SK-N-MC (cell line): Measurements from ENCODE around the gene RIT2.

ENCODE experiments used
- DNase-seq: peaks from one replicate; pipeline ENCODE4 v3.0.0-alpha.2; 2011; ENCODE audit warnings: low read depth, low spot score
- H3K27ac ChIP-seq: fragments of 200-600 bp; sonication (generic); 2 replicates; pipeline ENCODE4 v1.5.1; 2016; ENCODE audit warnings: mixed run types
- H3K36me3 ChIP-seq: fragments of 200-600 bp; sonication (generic); 2 replicates; pipeline ENCODE4 v1.6.1; 2017; ENCODE audit warnings: antibody characterized with exemption, low read length, mixed read lengths; ENCODE audit not compliant: insufficient read depth
- H3K4me3 ChIP-seq: fragments of 200-600 bp; sonication (generic); 2 replicates; pipeline ENCODE4 v1.5.1; 2016
- H3K9ac ChIP-seq: fragments of 200-600 bp; sonication (generic); 2 replicates; pipeline ENCODE4 v1.8.0; 2017; ENCODE audit warnings: mixed run types, mixed read lengths; ENCODE audit not compliant: insufficient read length
- H3K9me3 ChIP-seq: fragments of 200-600 bp; sonication (generic); 2 replicates; pipeline ENCODE4 v1.6.1; 2017; ENCODE audit warnings: low read depth, mild to moderate bottlenecking, antibody characterized with exemption, low read length, moderate library complexity, mixed read lengths
- EZH2 ChIP-seq: fragments of 200-600 bp; sonication (generic); IDR thresholded peaks from one replicate; pipeline ENCODE4 v1.6.1; 2017; ENCODE audit warnings: antibody characterized with exemption
- FOXP2 ChIP-seq: optimal IDR thresholded peaks from 2 replicates; pipeline ENCODE3; 2011; ENCODE audit warnings: mild to moderate bottlenecking, moderate library complexity; ENCODE audit not compliant: insufficient read depth; ENCODE audit errors: extremely low read length, control extremely low read depth
- POLR2AphosphoS5 ChIP-seq: IDR thresholded peaks from 2 replicates; pipeline ENCODE4 v1.6.1; 2012; ENCODE audit warnings: mild to moderate bottlenecking, low read depth, low read length, borderline replicate concordance

RIT2 gene

GRCh38 chr18:42996824-42997223 is 118.7 kb downstream of the RIT2 start:
- H3K9me3 ChIP-seq, result no peaks in the 10 kb centered on the region
- no peak overlapping the region for H3K4me3 ChIP-seq
- no peaks in the 10 kb centered on the region for H3K36me3 ChIP-seq
- H3K9ac ChIP-seq, result no peak overlapping the region
- DNase-seq, result no peak
- TF ChIP-seq FOXP2, result no peak
- no peak for TF ChIP-seq POLR2AphosphoS5
- no peak for TF ChIP-seq EZH2
- H3K27ac ChIP-seq, result no peak overlapping the region

DNA sequence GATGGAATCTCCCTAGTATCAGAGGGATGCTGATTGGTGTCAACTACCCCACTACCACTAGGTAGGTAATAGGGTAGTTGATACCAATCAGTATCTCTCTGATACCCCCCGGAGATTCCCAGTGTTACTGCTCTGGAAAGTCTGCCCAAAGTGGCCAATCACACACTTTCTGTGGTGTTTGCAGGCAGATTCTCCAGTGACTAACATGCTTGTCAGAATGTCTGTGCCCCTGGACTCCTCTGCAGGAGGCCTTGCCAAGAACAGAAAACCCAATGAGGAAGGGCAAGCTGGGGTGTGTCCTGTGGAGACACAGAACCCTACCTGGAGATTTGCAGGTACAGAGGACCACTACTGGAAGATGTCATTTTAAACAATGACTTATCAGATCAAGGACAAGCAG is 135.1 kb downstream of the RIT2 start:
- Histone ChIP-seq H3K27ac (no peak overlapping the region), H3K9ac (no peak overlapping the region), H3K4me3 (no peak overlapping the region), H3K36me3 (no peaks in the 10 kb centered on the region), H3K9me3 (no peaks in the 10 kb centered on the region)
- TF ChIP-seq POLR2AphosphoS5, result no peak
- TF ChIP-seq EZH2, result no peak
- no peak for TF ChIP-seq FOXP2
- no peak for DNase-seq

DNA sequence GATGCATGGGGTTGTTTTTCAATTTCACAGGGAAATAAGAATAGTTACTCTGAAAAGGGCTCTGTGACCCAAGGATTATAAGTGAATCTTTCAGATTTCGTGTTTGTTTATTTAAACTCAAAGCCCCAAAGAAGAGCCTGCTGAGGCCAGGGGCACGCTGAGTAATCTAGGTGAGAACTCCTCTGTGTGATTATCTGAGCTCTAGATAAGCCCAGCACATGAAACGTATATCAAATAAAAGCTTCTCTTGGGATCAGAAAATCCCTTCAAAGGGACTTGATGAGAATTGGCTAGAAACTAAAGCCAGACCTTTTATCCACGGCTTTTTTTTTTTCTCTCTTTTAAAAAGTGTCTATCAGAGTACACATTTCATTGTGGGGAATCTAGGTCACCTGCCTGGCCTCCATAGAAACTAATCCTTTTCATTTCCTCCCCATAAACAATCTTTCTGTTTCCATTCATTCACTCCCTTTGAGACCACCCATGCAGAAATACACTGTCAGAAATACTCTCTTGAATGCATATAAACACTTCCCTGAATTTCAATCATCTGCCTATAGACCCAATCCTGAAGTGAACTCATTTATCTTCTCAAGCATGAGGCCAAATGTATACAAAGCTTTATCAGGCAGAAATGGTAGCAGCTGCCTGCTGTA is 137.4 kb downstream of the RIT2 start:
- no peak overlapping the region for H3K27ac ChIP-seq
- no peak for DNase-seq
- no peak overlapping the region for H3K4me3 ChIP-seq
- TF ChIP-seq EZH2 (no peak), POLR2AphosphoS5 (no peak), FOXP2 (no peak)
- no peaks in the 10 kb centered on the region for H3K36me3 ChIP-seq
- no peak overlapping the region for H3K9ac ChIP-seq
- H3K9me3 ChIP-seq, result no peaks in the 10 kb centered on the region

GRCh38 chr18:42976869-42977590 is 138.5 kb downstream of the RIT2 start:
- H3K36me3 ChIP-seq, result no peaks in the 10 kb centered on the region
- no peak for DNase-seq
- H3K9me3 ChIP-seq, result no peaks in the 10 kb centered on the region
- TF ChIP-seq FOXP2, result no peak
- H3K27ac ChIP-seq, result no peak overlapping the region
- H3K9ac ChIP-seq, result no peak overlapping the region
- no peak overlapping the region for H3K4me3 ChIP-seq

DNA sequence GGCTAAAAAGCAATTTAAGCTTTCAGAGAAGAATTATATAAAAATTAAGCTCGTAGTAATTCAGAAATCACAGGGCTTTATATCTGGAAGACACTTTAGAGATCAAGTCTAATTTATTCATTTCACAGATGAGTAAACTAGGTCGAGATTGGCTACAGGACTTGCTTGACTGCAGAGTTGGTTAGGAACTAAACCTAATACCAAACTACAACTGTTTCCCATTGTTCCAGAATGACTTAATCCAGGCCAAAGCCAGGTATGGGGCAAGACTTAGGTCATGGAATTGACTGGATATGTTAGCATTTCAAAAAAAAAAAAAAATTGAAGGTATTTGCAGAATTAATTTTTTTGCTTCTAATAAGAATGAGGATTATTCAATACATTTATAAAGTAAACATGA is 146.1 kb downstream of the RIT2 start:
- H3K4me3 ChIP-seq, result no peak overlapping the region
- H3K9ac ChIP-seq, result no peak overlapping the region
- no peak for DNase-seq
- H3K27ac ChIP-seq, result no peak overlapping the region
- H3K36me3 ChIP-seq, result no peaks in the 10 kb centered on the region
- TF ChIP-seq FOXP2, result no peak
- no peak for TF ChIP-seq EZH2
- no peak for TF ChIP-seq POLR2AphosphoS5
- H3K9me3 ChIP-seq, result no peaks in the 10 kb centered on the region

GRCh38 chr18:42961298-42961697 is 154.2 kb downstream of the RIT2 start:
- Histone ChIP-seq H3K36me3 (no peaks in the 10 kb centered on the region), H3K27ac (no peak overlapping the region), H3K4me3 (no peak overlapping the region), H3K9ac (no peak overlapping the region), H3K9me3 (no peaks in the 10 kb centered on the region)
- TF ChIP-seq EZH2 (no peak), FOXP2 (no peak), POLR2AphosphoS5 (no peak)
- no peak for DNase-seq

DNA sequence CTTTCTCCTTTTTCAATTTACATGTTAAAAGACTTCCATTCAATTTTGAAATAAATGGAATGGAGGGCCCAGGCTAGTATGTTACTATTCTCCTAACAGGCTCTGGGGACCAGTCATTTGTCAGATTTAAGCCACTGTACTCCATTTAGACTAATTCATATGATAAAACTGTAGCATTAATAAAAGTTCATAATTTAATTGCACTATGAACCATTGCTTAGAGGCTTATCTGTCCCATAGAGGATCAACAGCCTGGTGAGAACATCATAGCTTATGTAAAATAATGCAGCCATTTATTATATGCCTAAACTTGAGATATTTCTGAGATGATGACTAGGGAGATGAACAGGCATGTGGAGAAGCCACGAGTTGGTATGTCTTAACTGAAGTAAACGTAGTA is 156.0 kb downstream of the RIT2 start:
- no peak for DNase-seq
- no peaks in the 10 kb centered on the region for H3K9me3 ChIP-seq
- no peak for TF ChIP-seq FOXP2
- no peak for TF ChIP-seq EZH2
- TF ChIP-seq POLR2AphosphoS5, result no peak
- no peak overlapping the region for H3K27ac ChIP-seq
- no peak overlapping the region for H3K9ac ChIP-seq
- H3K36me3 ChIP-seq, result no peaks in the 10 kb centered on the region
- no peak overlapping the region for H3K4me3 ChIP-seq

DNA sequence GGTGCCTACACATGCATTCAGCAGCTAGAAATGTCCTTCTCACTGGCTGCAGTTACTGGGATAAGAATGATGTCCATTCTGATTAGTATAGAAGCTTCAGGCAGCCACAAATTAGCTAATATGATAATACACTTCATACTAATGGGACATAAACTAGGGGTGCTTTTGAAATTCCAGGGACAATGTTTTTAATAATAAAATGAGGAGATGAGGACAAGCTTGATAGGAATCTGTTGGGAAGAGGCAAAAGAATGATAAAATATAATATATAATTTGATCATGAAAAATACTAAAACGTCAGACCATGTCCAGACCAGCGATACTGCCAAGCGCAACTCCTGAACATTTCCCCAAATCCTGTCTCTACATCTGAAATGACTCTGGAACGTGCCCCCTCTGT is 157.1 kb downstream of the RIT2 start:
- no peak for DNase-seq
- TF ChIP-seq POLR2AphosphoS5, result no peak
- no peaks in the 10 kb centered on the region for H3K36me3 ChIP-seq
- H3K9ac ChIP-seq, result no peak overlapping the region
- no peak overlapping the region for H3K27ac ChIP-seq
- H3K4me3 ChIP-seq, result no peak overlapping the region
- H3K9me3 ChIP-seq, result no peaks in the 10 kb centered on the region

- Histone ChIP-seq H3K9me3 (no peaks in the 10 kb centered on the region), H3K9ac (no peak overlapping the region), H3K4me3 (no peak overlapping the region), H3K27ac (no peak overlapping the region), H3K36me3 (no peaks in the 10 kb centered on the region)
- no peak for DNase-seq
- TF ChIP-seq FOXP2, result no peak
- TF ChIP-seq EZH2, result no peak
- no peak for TF ChIP-seq POLR2AphosphoS5
These were observed 159.2 kb downstream of the RIT2 start for GRCh38 chr18:42956287-42956686.
